Spleen (tissue), 7 donors: ENCODE data around the gene MTA1.
A peak's percentile ranks its signal among the peaks of the same experiment; 100 is the strongest.

Source experiments
- CTCF ChIP-seq, 11 experiments: fragments of 200-600 bp in 7 of 11; fragments of 450-650 bp in 4 of 11; sonication (generic) in 4 of 11; IDR thresholded peaks in 8 of 11; conservative IDR thresholded peaks in 3 of 11; 1 replicate in 7 of 11; 2 replicates in 4 of 11; pipeline versions ENCODE4 v1.4.0 to v1.8.0; 2016 to 2021; ENCODE audit warnings: antibody characterized with exemption in 11 of 11, inconsistent platforms in 4 of 11, mild to moderate bottlenecking in 1 of 11
- POLR2A ChIP-seq, 3 donors: fragments of 450-650 bp; IDR thresholded peaks; one replicate each; pipeline ENCODE4 v1.5.1; 2017; ENCODE audit warnings: antibody characterized with exemption in 3 of 3, mild to moderate bottlenecking in 1 of 3
- POLR2AphosphoS5 ChIP-seq, 3 donors: sonication (generic); formaldehyde crosslinking; IDR thresholded peaks; one replicate each; pipeline ENCODE4 v1.5.1; 2017; ENCODE audit warnings: antibody characterized with exemption in 3 of 3
- donor health status: DM: no; HTN: no; CAD: no; lungs with moderate emphysema.
- donor health status: DM: no; HTN: no; CAD: no.
- donor health status: DM: no; HTN: no; CAD: no.

GRCh38 chr14:105388976-105389375 is 30.7 kb upstream of the MTA1 start:
- peak in 1 of 3 donors; percentile 1 for TF ChIP-seq POLR2AphosphoS5 (IDR thresholded peaks at IDR 0.05)
- TF ChIP-seq CTCF (IDR thresholded peaks at IDR 0.05 in 8 of 11, conservative IDR thresholded peaks at IDR 0.05 in 3 of 11): no peak
- no peak for TF ChIP-seq POLR2A (IDR thresholded peaks at IDR 0.05)
